OCI-LY7 (cell line): ENCODE results near the gene CEBPB. TPM values are rescaled to one million over a fixed set of nuclear protein-coding genes. Genes with fewer than 3 reads are reported as not detected.

Experiments
- BruUV-seq: library from RNA; stranded (reverse); fragments of 400-500 nt; replicated peaks from 2 replicates; lab custom pipeline; 2021; lab: Mats Ljungman, UMichigan
- CTCF ChIA-PET: fragments of 300-600 bp; sonication (Branson Sonifier 250); formaldehyde crosslinking; loops from one replicate; lab custom pipeline; 2022; ENCODE audit warnings: antibody characterized with exemption; ENCODE audit not compliant: unreplicated experiment; lab: Charles Lee
- POLR2A ChIA-PET: fragments of 300-600 bp; sonication (Branson Sonifier 250); formaldehyde crosslinking; loops from one replicate; lab custom pipeline; 2022; ENCODE audit warnings: antibody characterized with exemption; lab: Charles Lee
- DNase-seq: peaks from one replicate; pipeline ENCODE4 v3.0.0-alpha.2; 2015; ENCODE audit warnings: low spot score
- H2AFZ ChIP-seq: fragments of 200-600 bp; sonication (generic), shearing (Covaris generic); 2 replicates; pipeline ENCODE4 v1.6.1; 2014; ENCODE audit warnings: mild to moderate bottlenecking, antibody characterized with exemption, low read length, moderate library complexity
- H3K27ac ChIP-seq: fragments of 200-600 bp; sonication (generic); 2 replicates; pipeline ENCODE4 v1.5.1; 2014; ENCODE audit warnings: mixed run types, low read depth, mild to moderate bottlenecking, moderate library complexity, low read length, inconsistent platforms; ENCODE audit not compliant: poor library complexity, severe bottlenecking
- H3K36me3 ChIP-seq: fragments of 200-600 bp; sonication (generic); 2 replicates; pipeline ENCODE4 v1.6.1; 2014; ENCODE audit warnings: mild to moderate bottlenecking, antibody characterized with exemption, low read length, moderate library complexity, mixed read lengths; ENCODE audit not compliant: insufficient read depth
- H3K4me1 ChIP-seq: fragments of 200-600 bp; sonication (generic); 2 replicates; pipeline ENCODE4 v1.5.1; 2014; ENCODE audit warnings: mild to moderate bottlenecking, low read length; ENCODE audit not compliant: insufficient read depth, poor library complexity, severe bottlenecking
- H3K4me2 ChIP-seq: fragments of 200-600 bp; sonication (generic); 2 replicates; pipeline ENCODE4 v1.6.1; 2014; ENCODE audit warnings: mild to moderate bottlenecking, low read length
- H3K4me3 ChIP-seq: fragments of 200-600 bp; sonication (generic); 2 replicates; pipeline ENCODE4 v1.5.1; 2014; ENCODE audit warnings: mild to moderate bottlenecking, low read depth, low read length; ENCODE audit not compliant: poor library complexity, severe bottlenecking
- H3K79me2 ChIP-seq: fragments of 200-600 bp; sonication (generic); 2 replicates; pipeline ENCODE4 v1.6.1; 2016; ENCODE audit warnings: low read depth, mild to moderate bottlenecking, low read length, moderate library complexity, mixed read lengths; ENCODE audit not compliant: insufficient read depth
- H3K9me2 ChIP-seq: fragments of 200-600 bp; sonication (generic); 2 replicates; pipeline ENCODE4 v1.6.1; 2016; ENCODE audit warnings: mild to moderate bottlenecking, low read length, mixed read lengths; ENCODE audit not compliant: insufficient read depth
- H3K9me3 ChIP-seq: fragments of 200-600 bp; sonication (generic); 2 replicates; pipeline ENCODE4 v1.6.1; 2014; ENCODE audit warnings: mild to moderate bottlenecking, mixed run types, low read length, mixed read lengths
- H4K20me1 ChIP-seq: fragments of 200-600 bp; sonication (generic); 2 replicates; pipeline ENCODE4 v1.6.1; 2014; ENCODE audit warnings: mild to moderate bottlenecking, antibody characterized with exemption, low read length, moderate library complexity, mixed read lengths; ENCODE audit not compliant: insufficient read depth
- EZH2phosphoT487 ChIP-seq: fragments of 200-600 bp; sonication (generic); IDR thresholded peaks from 2 replicates; pipeline ENCODE4 v1.6.1; 2018; ENCODE audit warnings: low read depth, borderline replicate concordance, mild to moderate bottlenecking, mixed run types, antibody characterized with exemption, low read length, moderate library complexity, mixed read lengths
- intact Hi-C: fragments of 100-400 bp; cut with micrococcal nuclease; formaldehyde crosslinking; loops from one replicate; pipeline ENCODE4 v1.10.0; 2022; ENCODE audit not compliant: unreplicated experiment
- total RNA-seq, 2 experiments: library from RNA; depleted of rRNA in 1 of 2; stranded (reverse); fragments of >200 nt in 1 of 2; shearing (Covaris generic) in 1 of 2; gene quantifications; 2 replicates each; pipeline ENCODE4 v1.2.3, GENCODE V29; 2014 to 2022
- TF ChIP-seq, protein P1 (sequence below): fragments of 200-600 bp; sonication (generic); conservative IDR thresholded peaks from 2 replicates; pipeline ENCODE4 v1.5.1; 2014; ENCODE audit warnings: mild to moderate bottlenecking, antibody characterized with exemption, low read length, moderate library complexity, mixed read lengths

CEBPB gene
- total RNA-seq, 2 experiments from 2014 or later: 47.6 to 48.4 TPM

- no peak overlapping the region for H3K27ac ChIP-seq
- no peaks in the 10 kb centered on the region for H3K9me2 ChIP-seq
- no peak overlapping the region for H3K4me3 ChIP-seq
- H3K36me3 ChIP-seq: no peaks in the 10 kb centered on the region
- intact Hi-C loops: no loop called here
- TF ChIP-seq, protein P1, sequence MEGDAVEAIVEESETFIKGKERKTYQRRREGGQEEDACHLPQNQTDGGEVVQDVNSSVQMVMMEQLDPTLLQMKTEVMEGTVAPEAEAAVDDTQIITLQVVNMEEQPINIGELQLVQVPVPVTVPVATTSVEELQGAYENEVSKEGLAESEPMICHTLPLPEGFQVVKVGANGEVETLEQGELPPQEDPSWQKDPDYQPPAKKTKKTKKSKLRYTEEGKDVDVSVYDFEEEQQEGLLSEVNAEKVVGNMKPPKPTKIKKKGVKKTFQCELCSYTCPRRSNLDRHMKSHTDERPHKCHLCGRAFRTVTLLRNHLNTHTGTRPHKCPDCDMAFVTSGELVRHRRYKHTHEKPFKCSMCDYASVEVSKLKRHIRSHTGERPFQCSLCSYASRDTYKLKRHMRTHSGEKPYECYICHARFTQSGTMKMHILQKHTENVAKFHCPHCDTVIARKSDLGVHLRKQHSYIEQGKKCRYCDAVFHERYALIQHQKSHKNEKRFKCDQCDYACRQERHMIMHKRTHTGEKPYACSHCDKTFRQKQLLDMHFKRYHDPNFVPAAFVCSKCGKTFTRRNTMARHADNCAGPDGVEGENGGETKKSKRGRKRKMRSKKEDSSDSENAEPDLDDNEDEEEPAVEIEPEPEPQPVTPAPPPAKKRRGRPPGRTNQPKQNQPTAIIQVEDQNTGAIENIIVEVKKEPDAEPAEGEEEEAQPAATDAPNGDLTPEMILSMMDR: no peak
- no peaks in the 10 kb centered on the region for H3K4me1 ChIP-seq
- H2AFZ ChIP-seq: no peak overlapping the region
- no peaks in the 10 kb centered on the region for H3K79me2 ChIP-seq
- H3K4me2 ChIP-seq: no peak overlapping the region
- POLR2A ChIA-PET: interaction anchor here (0.7 to 1.2 kb wide), 2 partner anchors 67 to 71 kb away, joined by 4 read pairs; no protein-coding TSS in a partner anchor
- CTCF ChIA-PET: no interaction called here
- H4K20me1 ChIP-seq: no peaks in the 10 kb centered on the region
- no TSS peak for BruUV-seq
- no peak for DNase-seq
- no peaks in the 10 kb centered on the region for H3K9me3 ChIP-seq
Observed at GRCh38 chr20:50182346-50182745, 8.3 kb upstream of the CEBPB start.

GRCh38 chr20:50185426-50185825 lies 5.2 kb upstream of the CEBPB start:
- DNase-seq: no peak
- POLR2A ChIA-PET: no interaction called here
- Histone ChIP-seq H3K4me2 (no peak overlapping the region), H3K79me2 (no peaks in the 10 kb centered on the region), H3K36me3 (no peaks in the 10 kb centered on the region), H3K9me3 (no peaks in the 10 kb centered on the region), H3K4me3 (no peak overlapping the region), H3K9me2 (no peaks in the 10 kb centered on the region), H3K27ac (no peak overlapping the region), H3K4me1 (peaks cover 9% of the 10 kb centered on the region), H2AFZ (no peak overlapping the region), H4K20me1 (no peaks in the 10 kb centered on the region)
- intact Hi-C loops: loop anchor here (5.0 kb wide), 1 partner anchor 452 kb away; no protein-coding TSS in a partner anchor
- TF ChIP-seq EZH2phosphoT487: no peak
- TF ChIP-seq, protein P1: no peak
- CTCF ChIA-PET: interaction anchor here (0.5 kb wide), 1 partner anchor 13 kb away, joined by 3 read pairs; no protein-coding TSS in a partner anchor
- BruUV-seq: no TSS peak

DNA sequence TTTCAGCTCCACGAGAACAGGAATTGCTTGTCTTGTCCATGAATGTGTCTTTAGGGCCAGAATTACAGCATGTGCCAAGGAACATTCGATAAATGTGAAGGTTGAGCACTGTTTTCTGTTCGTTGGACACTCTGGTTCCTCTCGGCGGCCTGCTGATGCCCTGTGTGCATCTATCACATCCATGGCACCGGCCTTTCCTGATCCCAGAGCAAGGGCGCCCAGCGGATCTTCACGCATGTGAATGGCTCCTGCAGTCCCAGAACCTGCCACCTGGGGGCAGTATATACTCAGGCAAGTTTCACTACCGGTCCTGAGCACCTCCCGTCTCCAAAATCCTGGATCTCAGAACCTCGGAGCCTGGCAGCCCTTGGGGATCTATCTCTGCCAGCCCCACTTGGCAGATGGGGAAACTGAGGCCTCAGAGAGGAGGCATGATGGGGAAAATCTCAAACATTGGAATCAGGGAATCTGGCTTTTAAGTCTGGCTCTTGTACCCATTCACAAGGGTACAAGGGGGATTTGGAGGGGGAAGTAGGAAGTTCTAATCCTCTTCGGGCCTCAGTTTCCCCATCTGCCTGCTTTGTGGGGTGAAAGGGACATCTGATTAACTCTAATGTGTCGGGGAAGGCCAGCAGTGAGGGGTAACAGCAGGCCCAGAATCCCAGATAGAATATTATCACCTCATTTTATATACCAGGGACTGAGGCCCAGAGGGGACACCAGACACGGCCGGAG lies 4.3 kb upstream of the CEBPB start:
- ChIA-PET POLR2A (interaction anchor here (1.0 kb wide), 1 partner anchor 76 kb away, joined by 7 read pairs; no protein-coding TSS in a partner anchor), CTCF (interaction anchor here (0.5 kb wide), 1 partner anchor 14 kb away, joined by 3 read pairs; no protein-coding TSS in a partner anchor)

More for the DNA sequence above, 4.3 kb upstream of the CEBPB start:
- intact Hi-C loops: loop anchor here (1.0 to 5.0 kb wide), 4 partner anchors 274 to 451 kb away; no protein-coding TSS in a partner anchor
- H3K9me2 ChIP-seq: no peaks in the 10 kb centered on the region
- no peaks in the 10 kb centered on the region for H3K9me3 ChIP-seq
- no peak overlapping the region for H3K4me2 ChIP-seq
- no peaks in the 10 kb centered on the region for H3K79me2 ChIP-seq
- H3K36me3 ChIP-seq: no peaks in the 10 kb centered on the region
- no peak overlapping the region for H3K4me3 ChIP-seq
- H3K27ac ChIP-seq: no peak overlapping the region
- peak; percentile 84 for DNase-seq
- H4K20me1 ChIP-seq: no peaks in the 10 kb centered on the region
- peaks cover 9% of the 10 kb centered on the region for H3K4me1 ChIP-seq
- BruUV-seq: no TSS peak
- H2AFZ ChIP-seq: no peak overlapping the region
- TF ChIP-seq, protein P1: peak; percentile 99
- no peak for TF ChIP-seq EZH2phosphoT487
